RWPE1 (cell line): Measurements from ENCODE around the gene SPRR5.
A peak's percentile ranks its signal among the peaks of the same experiment; 100 is the strongest.

ENCODE experiments used
- CTCF ChIA-PET: fragments of 350-600 bp; sonication (Branson Sonifier 250); formaldehyde crosslinking; extraction: SDS; loops from one replicate; lab custom pipeline; 2021; lab: Yijun Ruan, JAX
- POLR2A ChIA-PET: fragments of 400-600 bp; formaldehyde crosslinking; extraction: SDS; loops from one replicate; lab custom pipeline; 2020; ENCODE audit warnings: antibody characterized with exemption; ENCODE audit not compliant: low non-redundant PET; lab: Yijun Ruan, JAX
- DNase-seq: peaks from one replicate; pipeline ENCODE4 v3.0.0; 2012; ENCODE audit warnings: low spot score
- H3K27ac ChIP-seq: fragments of 450-650 bp; 2 replicates; pipeline ENCODE4 v1.5.1; 2017
- CTCF ChIP-seq: fragments of 450-650 bp; conservative IDR thresholded peaks from 2 replicates; pipeline ENCODE4 v1.5.1; 2017; ENCODE audit warnings: low read depth, mild to moderate bottlenecking

The SPRR5 gene

GRCh38 chr1:152940614-152941013 is 6.4 kb upstream of the SPRR5 start:
- no peak for DNase-seq
- ChIA-PET POLR2A (no interaction called here), CTCF (interaction anchor here (0.5 kb wide), 1 partner anchor 115 kb away, joined by 3 read pairs; no protein-coding TSS in a partner anchor)
- H3K27ac ChIP-seq: peak overlapping the region; percentile 85
- TF ChIP-seq CTCF: no peak

- peak overlapping the region; percentile 85 for H3K27ac ChIP-seq
- DNase-seq: peak; percentile 80
- TF ChIP-seq CTCF: no peak
- ChIA-PET CTCF (no interaction called here), POLR2A (no interaction called here)
Observed at GRCh38 chr1:152941037-152941711, 5.8 kb upstream of the SPRR5 start.

GRCh38 chr1:152942161-152942560 is 4.8 kb upstream of the SPRR5 start:
- POLR2A ChIA-PET: no interaction called here
- H3K27ac ChIP-seq: peak overlapping the region; percentile 85
- no peak for DNase-seq
- CTCF ChIA-PET: no interaction called here
- no peak for TF ChIP-seq CTCF

GRCh38 chr1:152946248-152946647 is 758 bp upstream of the SPRR5 start:
- POLR2A ChIA-PET: no interaction called here
- peak; percentile 20 for DNase-seq
- TF ChIP-seq CTCF: no peak
- CTCF ChIA-PET: interaction anchor here (0.8 kb wide), 1 partner anchor 246 kb away, joined by 3 read pairs; no protein-coding TSS in a partner anchor
- H3K27ac ChIP-seq: no peak overlapping the region

- TF ChIP-seq CTCF: no peak
- no peak for DNase-seq
- CTCF ChIA-PET: no interaction called here
- H3K27ac ChIP-seq: no peak overlapping the region
- POLR2A ChIA-PET: interaction anchor here (0.6 kb wide), 1 partner anchor 321 kb away, joined by 3 read pairs; no protein-coding TSS in a partner anchor
Observed at GRCh38 chr1:152951711-152952110, 4.7 kb downstream of the SPRR5 start.

- CTCF ChIA-PET: interaction anchor here (0.6 to 2.2 kb wide), 8 partner anchors 9 to 395 kb away, joined by 3 to 8 read pairs (median 5); partner anchors contain the start of gene SPRR2B
Observed at GRCh38 chr1:152953761-152954160, 6.8 kb downstream of the SPRR5 start.

More at GRCh38 chr1:152953761-152954160, 6.8 kb downstream of the SPRR5 start:
- H3K27ac ChIP-seq: peak overlapping the region; percentile 86
- peak; percentile 91 for DNase-seq
- TF ChIP-seq CTCF: no peak
- POLR2A ChIA-PET: interaction anchor here (0.6 to 1.1 kb wide), 2 partner anchors 14 to 34 kb away, joined by 3 read pairs; no protein-coding TSS in a partner anchor
